Measurements from ENCODE around the gene ZSCAN30. TPM values are rescaled to one million over a fixed set of nuclear protein-coding genes. Genes with fewer than 3 reads are reported as not detected.
A peak's percentile ranks its signal among the peaks of the same experiment; 100 is the strongest.

ZSCAN30 gene
- total and polyA plus RNA-seq, 9 of the 15 experiments (the other 6 are each of a cell fraction or from before 2014, with no cell fraction given) = 4.6 to 13.6 (median 10.8) TPM

GRCh38 chr18:35328868-35329267 lies 38.8 kb upstream of the ZSCAN30 start:
- Histone ChIP-seq H3K36me3 (ENCODE audit: control insufficient read depth, insufficient read depth, low read length) (peaks cover 21% of the 10 kb centered on the region), H3K9ac (ENCODE audit: insufficient read depth in 1 of 2, low read depth in 2 of 2, low read length in 2 of 2) (no peak overlapping the region), H3K9me1 (ENCODE audit: control insufficient read depth, insufficient read depth, low read length) (no peaks in the 10 kb centered on the region), H3K27ac (ENCODE audit: extremely low read depth, low read depth, low read length) (no peak overlapping the region), H2AFZ (ENCODE audit: low read depth, low read length) (no peak overlapping the region), H3K9me3 (replicated peaks; ENCODE audit: control insufficient read depth, insufficient read depth, low read depth, low read length) (no peaks in the 10 kb centered on the region), H4K20me1 (replicated peaks; ENCODE audit: control insufficient read depth, insufficient read depth, low read length) (no peaks in the 10 kb centered on the region), H3K27me3 (ENCODE audit: control insufficient read depth in 2 of 2, insufficient read depth in 2 of 2, low read length in 2 of 2) (no peaks in the 10 kb centered on the region), H3K4me2 (ENCODE audit: insufficient read depth, low read length) (no peak overlapping the region), H3K4me1 (replicated peaks in 1 of 2; ENCODE audit: control insufficient read depth in 2 of 2, insufficient read depth in 2 of 2, low read length in 2 of 2) (0 out of 5 replicates have a peak, but pooled peaks cover 0 to 2% of the 10 kb centered on the region in 2 experiments), H3K4me3 (no peak overlapping the region), H3K79me2 (ENCODE audit: control insufficient read depth, insufficient read depth, low read length) (no peaks in the 10 kb centered on the region)
- BruUV-seq (replicated peaks) = no TSS peak
- DNase-seq (ENCODE audit: extremely low read depth in 1 of 4, low spot score in 3 of 4) (no peak), ATAC-seq (no peak), FAIRE-seq (no peak)
- in situ Hi-C loops (cut with MboI) (no loop called here), intact Hi-C loops (cut with micrococcal nuclease) (no loop called here)
- POLR2A ChIA-PET = no interaction called here
- CTCF ChIA-PET (ENCODE audit: low intra/inter-chr PET ratio) = no interaction called here
- no peak for TF ChIP-seq MXD1 (CRISPR knock-in tag; IDR thresholded peaks at IDR 0.05; ENCODE audit: borderline replicate concordance, poor library complexity, severe bottlenecking)
- TF ChIP-seq TAF9B (IDR thresholded peaks at IDR 0.05; ENCODE audit: partially characterized antibody) = no peak
- no peak for TF ChIP-seq USF1 (CRISPR knock-in tag; IDR thresholded peaks at IDR 0.05)
- TF ChIP-seq MTA1 (IDR thresholded peaks at IDR 0.05; ENCODE audit: borderline replicate concordance) = no peak
- no peak for TF ChIP-seq FUS (optimal IDR thresholded peaks at IDR 0.05; ENCODE audit: low read depth, low read length)
- no peak for TF ChIP-seq EP400 (IDR thresholded peaks at IDR 0.05)
- TF ChIP-seq ZNF589 (CRISPR knock-in tag; IDR thresholded peaks at IDR 0.05; ENCODE audit: low read depth) = no peak
- TF ChIP-seq ZNF316 (IDR thresholded peaks at IDR 0.05) = peak; percentile 65
- TF ChIP-seq TFAM (CRISPR knock-in tag; conservative IDR thresholded peaks at IDR 0.05) = no peak
- peak; percentile 30; the same call in 1 of the 2 replicates for TF ChIP-seq MAFK (IDR thresholded peaks at IDR 0.05; ENCODE audit: low read length)
- 0 out of 2 replicates have a peak, but pooled peaks have one; percentile 49 for TF ChIP-seq C11orf30 (IDR thresholded peaks at IDR 0.05; ENCODE audit: low read depth)
- TF ChIP-seq ETS1 (conservative IDR thresholded peaks at IDR 0.05; ENCODE audit: control insufficient read depth, low read depth, low read length) = no peak
- TF ChIP-seq ZNF764 (CRISPR knock-in tag; IDR thresholded peaks at IDR 0.05; ENCODE audit: low read depth) = no peak
- TF ChIP-seq NCOA6 (IDR thresholded peaks at IDR 0.05) = no peak
- TF ChIP-seq EP300 (IDR thresholded peaks at IDR 0.05; ENCODE audit: low read length) = no peak
- TF ChIP-seq ARID3B (CRISPR knock-in tag; IDR thresholded peaks at IDR 0.05; ENCODE audit: borderline replicate concordance) = no peak
- no peak for TF ChIP-seq TRIM25 (IDR thresholded peaks at IDR 0.05; ENCODE audit: borderline replicate concordance)
- TF ChIP-seq ARHGAP35 (IDR thresholded peaks at IDR 0.05; ENCODE audit: partially characterized antibody) = no peak
- TF ChIP-seq RBM34 (IDR thresholded peaks at IDR 0.05; ENCODE audit: borderline replicate concordance, insufficient read depth, low read length) = no peak

All from K562 (cell line).